COLO668 (cell line): ENCODE results near the gene GOLGA2.

Source experiments
- DNase-seq: peaks from one replicate; lab custom pipeline; 2025; ENCODE audit not compliant: unreplicated experiment; lab: John Stamatoyannopoulos, UW

Gene GOLGA2

GRCh38 chr9:128214571-128215490 is 61.0 kb downstream of the GOLGA2 start:
- DNase-seq: no peak

GRCh38 chr9:128213746-128214497 is 61.9 kb downstream of the GOLGA2 start:
- DNase-seq: no peak

GRCh38 chr9:128211981-128212281 is 63.9 kb downstream of the GOLGA2 start:
- DNase-seq: no peak

GRCh38 chr9:128211186-128211980 is 64.4 kb downstream of the GOLGA2 start:
- DNase-seq: no peak

GRCh38 chr9:128208946-128209669 is 66.7 kb downstream of the GOLGA2 start:
- DNase-seq: no peak

- no peak for DNase-seq
Observed at GRCh38 chr9:128208386-128208785, 67.4 kb downstream of the GOLGA2 start.

GRCh38 chr9:128206916-128207910 is 68.6 kb downstream of the GOLGA2 start:
- no peak for DNase-seq

- no peak for DNase-seq
Observed at GRCh38 chr9:128206484-128206883, 69.3 kb downstream of the GOLGA2 start.
